H9 (cell line): ENCODE measurements around the gene CDKAL1. TPM values are rescaled to one million over a fixed set of nuclear protein-coding genes. Genes with fewer than 3 reads are reported as not detected.

ENCODE experiments used
- DNase-seq: peaks from one replicate; pipeline ENCODE4 v3.0.0-alpha.2; 2017
- H2AFZ ChIP-seq: one replicate; pipeline ENCODE4 v1.6.1; 2013; ENCODE audit warnings: mild to moderate bottlenecking, low read length, control low read depth, moderate library complexity
- H2AK5ac ChIP-seq: 2 replicates; pipeline ENCODE4 v1.6.1; 2013; ENCODE audit warnings: low read length, control low read depth, mixed read lengths; ENCODE audit not compliant: insufficient read length
- H2BK120ac ChIP-seq: one replicate; pipeline ENCODE4 v1.6.1; 2013; ENCODE audit warnings: low read depth, mild to moderate bottlenecking, low read length, control low read depth, inconsistent platforms; ENCODE audit not compliant: poor library complexity, severe bottlenecking
- H2BK12ac ChIP-seq: 2 replicates; pipeline ENCODE4 v1.6.1; 2013; ENCODE audit warnings: low read length, control low read depth, mixed read lengths, low read depth; ENCODE audit not compliant: insufficient read length
- H2BK15ac ChIP-seq: 2 replicates; pipeline ENCODE4 v1.6.1; 2013; ENCODE audit warnings: low read depth, low read length, control low read depth
- H2BK20ac ChIP-seq: one replicate; pipeline ENCODE4 v1.6.1; 2013; ENCODE audit warnings: low read depth, mild to moderate bottlenecking, low read length, control low read depth, inconsistent platforms; ENCODE audit not compliant: poor library complexity, severe bottlenecking
- H2BK5ac ChIP-seq: 2 replicates; pipeline ENCODE4 v1.6.1; 2013; ENCODE audit warnings: low read length, control low read depth, mixed read lengths; ENCODE audit not compliant: insufficient read length
- H3K14ac ChIP-seq: 2 replicates; pipeline ENCODE4 v1.6.1; 2013; ENCODE audit warnings: low read length, control low read depth; ENCODE audit not compliant: insufficient read depth
- H3K18ac ChIP-seq: 2 replicates; pipeline ENCODE4 v1.6.1; 2013; ENCODE audit warnings: low read depth, mild to moderate bottlenecking, mixed read lengths, low read length, control low read depth; ENCODE audit not compliant: insufficient read length
- H3K23ac ChIP-seq: 2 replicates; pipeline ENCODE4 v1.6.1; 2013; ENCODE audit warnings: low read length, control low read depth, mixed read lengths, low read depth; ENCODE audit not compliant: insufficient read length
- H3K23me2 ChIP-seq: 2 replicates; pipeline ENCODE4 v1.6.1; 2013; ENCODE audit warnings: low read depth, mild to moderate bottlenecking, mixed read lengths, low read length, control low read depth; ENCODE audit not compliant: insufficient read length, poor library complexity, severe bottlenecking
- H3K27ac ChIP-seq: 2 replicates; pipeline ENCODE4 v1.5.1; 2013; ENCODE audit warnings: low read length, control low read depth, mixed read lengths, low read depth; ENCODE audit not compliant: insufficient read length
- H3K27me3 ChIP-seq: 2 replicates; pipeline ENCODE4 v1.6.1; 2013; ENCODE audit warnings: low read length, control low read depth, inconsistent platforms; ENCODE audit not compliant: insufficient read depth
- H3K4ac ChIP-seq: 2 replicates; pipeline ENCODE4 v1.6.1; 2013; ENCODE audit warnings: low read depth, mild to moderate bottlenecking, control low read depth, inconsistent platforms, low read length, moderate library complexity
- H3K4me1 ChIP-seq: 2 replicates; pipeline ENCODE4 v1.6.1; 2013; ENCODE audit warnings: low read length, control low read depth, inconsistent platforms; ENCODE audit not compliant: insufficient read depth
- H3K4me2 ChIP-seq: 2 replicates; pipeline ENCODE4 v1.6.1; 2013; ENCODE audit warnings: low read length, control low read depth, mixed read lengths; ENCODE audit not compliant: insufficient read length, insufficient read depth
- H3K56ac ChIP-seq: 2 replicates; pipeline ENCODE4 v1.6.1; 2013; ENCODE audit warnings: low read depth, mild to moderate bottlenecking, mixed read lengths, low read length, control low read depth; ENCODE audit not compliant: insufficient read length
- H3K79me1 ChIP-seq: 2 replicates; pipeline ENCODE4 v1.6.1; 2013; ENCODE audit warnings: low read depth, mild to moderate bottlenecking, moderate library complexity, low read length, control low read depth, inconsistent platforms; ENCODE audit not compliant: insufficient read depth, poor library complexity, severe bottlenecking
- H3K79me2 ChIP-seq: 2 replicates; pipeline ENCODE4 v1.6.1; 2013; ENCODE audit warnings: low read length, control low read depth, inconsistent platforms; ENCODE audit not compliant: insufficient read depth
- H3K9ac ChIP-seq: 2 replicates; pipeline ENCODE4 v1.6.1; 2013; ENCODE audit warnings: low read length, control low read depth, mixed read lengths; ENCODE audit not compliant: insufficient read length; ENCODE audit errors: extremely low read depth
- H3K9me3 ChIP-seq: one replicate; pipeline ENCODE4 v1.6.1; 2013; ENCODE audit warnings: low read depth, low read length, inconsistent platforms; ENCODE audit not compliant: control insufficient read depth
- H3T11ph ChIP-seq: one replicate; pipeline ENCODE4 v1.6.1; 2013; ENCODE audit warnings: mild to moderate bottlenecking, low read length, control low read depth, inconsistent platforms
- H4K20me1 ChIP-seq: one replicate; pipeline ENCODE4 v1.6.1; 2013; ENCODE audit not compliant: control insufficient read depth, insufficient read length, insufficient read depth
- H4K5ac ChIP-seq: 2 replicates; pipeline ENCODE4 v1.6.1; 2013; ENCODE audit warnings: low read depth, mild to moderate bottlenecking, mixed read lengths, low read length, control low read depth; ENCODE audit not compliant: insufficient read length
- H4K8ac ChIP-seq: replicated peaks from 2 replicates; pipeline ENCODE4 v1.6.1; 2013; ENCODE audit warnings: low read length, control low read depth, mixed read lengths, low read depth; ENCODE audit not compliant: insufficient read length
- H4K91ac ChIP-seq: 2 replicates; pipeline ENCODE4 v1.6.1; 2013; ENCODE audit warnings: low read depth, mild to moderate bottlenecking, moderate library complexity, mixed read lengths, low read length, control low read depth; ENCODE audit not compliant: insufficient read length
- H3K27ac Mint-ChIP-seq, 3 experiments: 2 replicates in 2 of 3; 3 replicates in 1 of 3; pipeline ENCODE4 v1.8.0; 2020 to 2021; ENCODE audit warnings: mixed read lengths in 3 of 3, mild to moderate bottlenecking in 1 of 3, moderate library complexity in 1 of 3
- H3K27me3 Mint-ChIP-seq: 2 replicates; pipeline ENCODE4 v1.8.0; 2021; ENCODE audit warnings: low read depth, mild to moderate bottlenecking, moderate library complexity, mixed read lengths
- H3K36me3 Mint-ChIP-seq, 3 experiments: 2 replicates in 2 of 3; 3 replicates in 1 of 3; pipeline ENCODE4 v1.8.0; 2020 to 2021; ENCODE audit warnings: low read depth in 3 of 3, mixed read lengths in 3 of 3; ENCODE audit not compliant: insufficient read depth in 1 of 3
- H3K4me1 Mint-ChIP-seq, 2 experiments: 2 replicates each; pipeline ENCODE4 v1.8.0; 2020; ENCODE audit warnings: mixed read lengths in 2 of 2
- H3K4me3 Mint-ChIP-seq, 2 experiments: 2 replicates in 1 of 2; 3 replicates in 1 of 2; pipeline ENCODE4 v1.8.0; 2020 to 2021; ENCODE audit warnings: mild to moderate bottlenecking in 2 of 2, mixed read lengths in 2 of 2, moderate library complexity in 1 of 2
- H3K9me3 Mint-ChIP-seq, 2 experiments: 2 replicates in 1 of 2; 3 replicates in 1 of 2; pipeline ENCODE4 v1.8.0; 2020; ENCODE audit warnings: mild to moderate bottlenecking in 2 of 2, mixed read lengths in 2 of 2, moderate library complexity in 1 of 2
- WGBS: extraction: QIAGEN DNeasy Blood & Tissue Kit; methylation state at CpG from one replicate; pipeline ENCODE4 v1.1.7; 2013; ENCODE audit warnings: missing lambda C conversion rate, low lambda C conversion rate, mixed read lengths; ENCODE audit not compliant: insufficient read length; ENCODE audit errors: extremely low coverage; 5-methylcytosine and 5-hydroxymethylcytosine counted together
- total RNA-seq: library from RNA; stranded (reverse); gene quantifications from 2 replicates; pipeline ENCODE4 v1.2.1, GENCODE V29; 2021
- TF ChIP-seq, protein P1 (sequence below): fragments of 200-600 bp; sonication (generic); conservative IDR thresholded peaks from 3 replicates; pipeline ENCODE4 v1.8.0; 2021; ENCODE audit warnings: antibody characterized with exemption, mild to moderate bottlenecking

CDKAL1 gene
- total RNA-seq, 1 experiment from 2014 or later, result 23.0 TPM

DNA sequence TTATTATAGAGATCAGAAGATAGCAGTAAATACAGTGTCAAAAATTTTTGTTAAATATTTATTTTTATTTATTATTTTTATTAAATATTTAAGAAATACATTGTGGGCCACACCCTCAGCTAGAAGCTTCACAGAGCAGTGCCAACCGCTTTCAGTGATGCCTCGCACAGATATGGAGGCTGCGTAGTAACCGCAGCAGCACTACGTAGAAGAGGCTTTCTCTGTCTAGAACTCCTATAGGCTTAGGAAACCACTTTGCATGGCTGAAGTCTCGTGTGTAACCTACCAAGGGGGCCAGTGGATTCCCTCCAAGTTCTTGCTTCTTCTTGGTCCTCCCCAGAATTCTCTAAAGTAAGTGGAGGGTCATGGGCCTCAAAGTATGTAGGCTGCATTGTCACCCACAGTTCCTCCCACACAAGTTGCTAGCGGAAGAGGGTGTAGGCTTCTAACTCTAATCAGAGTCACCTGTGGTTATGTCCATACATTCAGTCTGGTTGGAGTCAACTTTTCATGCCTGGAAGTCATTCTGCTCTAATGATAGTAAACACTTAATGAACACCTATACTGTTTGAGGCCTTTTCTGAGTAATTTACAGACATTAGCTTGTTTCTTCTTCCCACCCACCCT, 285.6 kb downstream of the CDKAL1 start:
- TF ChIP-seq, protein P1, sequence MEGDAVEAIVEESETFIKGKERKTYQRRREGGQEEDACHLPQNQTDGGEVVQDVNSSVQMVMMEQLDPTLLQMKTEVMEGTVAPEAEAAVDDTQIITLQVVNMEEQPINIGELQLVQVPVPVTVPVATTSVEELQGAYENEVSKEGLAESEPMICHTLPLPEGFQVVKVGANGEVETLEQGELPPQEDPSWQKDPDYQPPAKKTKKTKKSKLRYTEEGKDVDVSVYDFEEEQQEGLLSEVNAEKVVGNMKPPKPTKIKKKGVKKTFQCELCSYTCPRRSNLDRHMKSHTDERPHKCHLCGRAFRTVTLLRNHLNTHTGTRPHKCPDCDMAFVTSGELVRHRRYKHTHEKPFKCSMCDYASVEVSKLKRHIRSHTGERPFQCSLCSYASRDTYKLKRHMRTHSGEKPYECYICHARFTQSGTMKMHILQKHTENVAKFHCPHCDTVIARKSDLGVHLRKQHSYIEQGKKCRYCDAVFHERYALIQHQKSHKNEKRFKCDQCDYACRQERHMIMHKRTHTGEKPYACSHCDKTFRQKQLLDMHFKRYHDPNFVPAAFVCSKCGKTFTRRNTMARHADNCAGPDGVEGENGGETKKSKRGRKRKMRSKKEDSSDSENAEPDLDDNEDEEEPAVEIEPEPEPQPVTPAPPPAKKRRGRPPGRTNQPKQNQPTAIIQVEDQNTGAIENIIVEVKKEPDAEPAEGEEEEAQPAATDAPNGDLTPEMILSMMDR, result no peak
- Histone ChIP-seq H3K79me2 (no peaks in the 10 kb centered on the region), H4K8ac (no peak overlapping the region), H3K14ac (no peak overlapping the region), H3K27me3 (no peaks in the 10 kb centered on the region), H3K18ac (no peak overlapping the region), H3K4me2 (no peak overlapping the region), H4K91ac (no peak overlapping the region), H2BK120ac (no peak overlapping the region), H2AFZ (no peak overlapping the region), H3K27ac (no peak overlapping the region), H3K4me1 (no peaks in the 10 kb centered on the region; the same call in 1 of the 2 replicates), H2AK5ac (no peak overlapping the region), H2BK20ac (no peak overlapping the region), H4K5ac (no peak overlapping the region), H3K23me2 (no peaks in the 10 kb centered on the region), H2BK15ac (no peak overlapping the region), H2BK5ac (no peak overlapping the region), H3K4ac (no peak overlapping the region), H3K9me3 (no peaks in the 10 kb centered on the region), H3K23ac (no peak overlapping the region), H4K20me1 (no peaks in the 10 kb centered on the region), H2BK12ac (no peak overlapping the region), H3K56ac (no peak overlapping the region), H3T11ph (no peak overlapping the region), H3K9ac (no peak overlapping the region), H3K79me1 (no peaks in the 10 kb centered on the region)
- Mint-ChIP-seq H3K27ac (no peak overlapping the region), H3K9me3 (no peaks in the 10 kb centered on the region), H3K27me3 (no peaks in the 10 kb centered on the region), H3K4me1 (peaks cover 7 to 8% of the 10 kb centered on the region in 2 experiments), H3K36me3 (no peaks in the 10 kb centered on the region; a peak in 1 of 7 replicates), H3K4me3 (no peak overlapping the region)
- DNase-seq, result no peak
- no CpG with 5 or more reads among the region's 7 CpGs for WGBS
